ENCODE data around the gene HJV. TPM values are rescaled to one million over a fixed set of nuclear protein-coding genes. Genes with fewer than 3 reads are reported as not detected.

The HJV gene
- total RNA-seq, 1 experiment from 2014 or later: not detected

- no TSS peak for BruUV-seq (replicated peaks)
- H3K36me3 ChIP-seq (ENCODE audit: control insufficient read depth in 1 of 2, insufficient read depth in 2 of 2, low read length in 2 of 2): no peaks in the 10 kb centered on the region
- intact Hi-C loops (cut with micrococcal nuclease): loop anchor here (1.0 to 10.0 kb wide), 2 partner anchors 30 to 63 kb away; no protein-coding TSS in a partner anchor
These were observed 13.9 kb downstream of the HJV start for GRCh38 chr1:146007489-146008133.

More at GRCh38 chr1:146007489-146008133, 13.9 kb downstream of the HJV start:
- Histone ChIP-seq H4K20me1 (ENCODE audit: insufficient read depth) (no peaks in the 10 kb centered on the region), H3K9ac (ENCODE audit: low read length) (no peak overlapping the region), H3K9me2 (ENCODE audit: insufficient read depth) (no peaks in the 10 kb centered on the region), H3K4me2 (ENCODE audit: low read length) (peak overlapping the region; percentile 50; the same call in 1 of the 2 replicates), H3K27me3 (ENCODE audit: insufficient read depth, low read length) (no peaks in the 10 kb centered on the region), H3K4me1 (ENCODE audit: control insufficient read depth in 1 of 2, insufficient read depth in 2 of 2, low read length in 2 of 2) (peaks cover 0 to 6% of the 10 kb centered on the region in 2 experiments; a peak in 2 of 4 replicates), H3K9me3 (ENCODE audit: control insufficient read depth in 1 of 2, insufficient read depth in 1 of 2, low read depth in 1 of 2, low read length in 2 of 2) (no peaks in the 10 kb centered on the region), H2AFZ (ENCODE audit: low read depth, low read length, poor library complexity, severe bottlenecking) (peak overlapping the region; percentile 100), H3K27ac (ENCODE audit: low read depth, low read length) (no peak overlapping the region), H3K79me2 (ENCODE audit: insufficient read depth, low read length) (no peaks in the 10 kb centered on the region), H3K4me3 (replicated peaks in 1 of 2; ENCODE audit: low read depth in 1 of 2, low read length in 2 of 2) (no peak overlapping the region)
- ATAC-seq (no peak), DNase-seq (ENCODE audit: low read depth, low spot score) (no peak)
- TF ChIP-seq REST (IDR thresholded peaks at IDR 0.05; ENCODE audit: low read depth) (no peak), MAX (IDR thresholded peaks at IDR 0.05) (no peak), CTCF (IDR thresholded peaks at IDR 0.05 in 2 of 3, conservative IDR thresholded peaks at IDR 0.05 in 1 of 3; ENCODE audit: borderline replicate concordance in 1 of 3, insufficient read depth in 1 of 3, low read depth in 2 of 3, low read length in 2 of 3) (no peak), ATF3 (IDR thresholded peaks at IDR 0.05) (no peak), EZH2phosphoT487 (IDR thresholded peaks at IDR 0.05; ENCODE audit: borderline replicate concordance) (no peak)
- RAD21 ChIA-PET (ENCODE audit: low non-redundant PET in 1 of 2, low total read pairs in 2 of 2, uncharacterized antibody in 2 of 2, unreplicated experiment in 2 of 2): interaction anchor here (0.8 to 1.7 kb wide), 4 partner anchors 28 to 31 kb away, joined by 3 to 13 read pairs (median 4); no protein-coding TSS in a partner anchor
- CTCF ChIA-PET: interaction anchor here (0.6 to 4.7 kb wide), 18 partner anchors 9 to 163 kb away, joined by 3 to 45 read pairs (median 5); partner anchors contain the start of genes ANKRD34A, HJV, LIX1L and NUDT17
- POLR2A ChIA-PET: interaction anchor here (0.9 to 2.8 kb wide), 4 partner anchors 10 to 80 kb away, joined by 3 to 19 read pairs (median 3); partner anchors contain the start of gene RBM8A
